ENCODE data around the gene AATK.

- TF ChIP-seq EZH2 (IDR thresholded peaks at IDR 0.05; ENCODE audit: borderline replicate concordance, low read length) (no peak), CTCF (conservative IDR thresholded peaks at IDR 0.05 in 1 of 2, IDR thresholded peaks at IDR 0.05 in 1 of 2; ENCODE audit: extremely low read depth in 1 of 2, insufficient read depth in 1 of 2, low read depth in 1 of 2, low read length in 2 of 2) (no peak)
Observed at GRCh38 chr17:81134064-81134781, 31.8 kb downstream of the AATK start.
